HEK293 (cell line): ENCODE measurements around the gene NEGR1.

ENCODE experiments used
- CTCF ChIA-PET: fragments of 350-600 bp; formaldehyde crosslinking; extraction: SDS; loops from one replicate; lab custom pipeline; 2021; ENCODE audit warnings: antibody characterized with exemption; lab: Yijun Ruan, JAX
- POLR2A ChIA-PET: fragments of 300-600 bp; formaldehyde crosslinking; extraction: SDS; loops from one replicate; lab custom pipeline; 2020; ENCODE audit warnings: antibody characterized with exemption, inconsistent platforms; lab: Yijun Ruan, JAX
- H3K27ac ChIP-seq: fragments of 200-500 bp; sonication (Bioruptor generic); 2 replicates; pipeline ENCODE4 v1.5.1; 2014; ENCODE audit warnings: low read depth, low read length, control low read depth, inconsistent platforms; ENCODE audit errors: extremely low read depth
- H3K36me3 ChIP-seq, 2 experiments: fragments of 200-500 bp in 1 of 2; sonication (Bioruptor generic) in 1 of 2; 1 replicate in 1 of 2; 2 replicates in 1 of 2; pipeline ENCODE4 v1.5.1; 2014 to 2017; ENCODE audit warnings: inconsistent platforms in 2 of 2, low read length in 2 of 2; ENCODE audit not compliant: control insufficient read depth in 2 of 2, insufficient read depth in 1 of 2
- H3K4me1 ChIP-seq: fragments of 200-500 bp; sonication (Bioruptor generic); 2 replicates; pipeline ENCODE4 v1.5.1; 2014; ENCODE audit warnings: mild to moderate bottlenecking, low read length, inconsistent platforms; ENCODE audit not compliant: control insufficient read depth, insufficient read depth
- H3K4me3 ChIP-seq: 2 replicates; pipeline ENCODE4 v1.5.1; 2011; ENCODE audit warnings: low read depth, mild to moderate bottlenecking, control low read depth, low read length, moderate library complexity
- H3K9me3 ChIP-seq: fragments of 200-500 bp; sonication (Bioruptor generic); 2 replicates; pipeline ENCODE4 v1.5.1; 2014; ENCODE audit warnings: low read depth, low read length, inconsistent platforms; ENCODE audit not compliant: control insufficient read depth, insufficient read depth
- AEBP2 ChIP-seq: fragments of 450-650 bp; formaldehyde crosslinking; IDR thresholded peaks from 2 replicates; pipeline ENCODE4 v1.5.1; 2016; ENCODE audit warnings: missing biosample characterization, missing genetic modification characterization, borderline replicate concordance
- BCL6B ChIP-seq: fragments of 450-650 bp; formaldehyde crosslinking; IDR thresholded peaks from 2 replicates; pipeline ENCODE4 v1.5.1; 2017; ENCODE audit warnings: missing biosample characterization, missing genetic modification characterization
- HIC1 ChIP-seq: fragments of 450-650 bp; formaldehyde crosslinking; IDR thresholded peaks from 2 replicates; pipeline ENCODE4 v1.5.1; 2016; ENCODE audit warnings: missing biosample characterization, missing genetic modification characterization
- HOXC10 ChIP-seq: sonication (generic); formaldehyde crosslinking; IDR thresholded peaks from 2 replicates; pipeline ENCODE4 v1.8.1; 2023; ENCODE audit warnings: mild to moderate bottlenecking, missing genetic modification reagents
- PRDM6 ChIP-seq: fragments of 450-650 bp; formaldehyde crosslinking; IDR thresholded peaks from 2 replicates; pipeline ENCODE4 v1.5.1; 2017; ENCODE audit warnings: missing biosample characterization, missing genetic modification characterization
- YY1 ChIP-seq: fragments of 450-650 bp; formaldehyde crosslinking; IDR thresholded peaks from 2 replicates; pipeline ENCODE4 v1.5.1; 2018; ENCODE audit warnings: missing biosample characterization, missing genetic modification characterization
- YY2 ChIP-seq: fragments of 450-650 bp; formaldehyde crosslinking; IDR thresholded peaks from 2 replicates; pipeline ENCODE4 v1.5.1; 2016; ENCODE audit warnings: missing biosample characterization, missing genetic modification characterization
- ZBTB1 ChIP-seq: fragments of 450-650 bp; formaldehyde crosslinking; IDR thresholded peaks from 2 replicates; pipeline ENCODE4 v1.5.1; 2016; ENCODE audit warnings: missing biosample characterization, missing genetic modification characterization
- ZBTB10 ChIP-seq: fragments of 450-650 bp; formaldehyde crosslinking; IDR thresholded peaks from 2 replicates; pipeline ENCODE4 v1.5.1; 2016; ENCODE audit warnings: missing biosample characterization, missing genetic modification characterization
- ZNF146 ChIP-seq: fragments of 450-650 bp; formaldehyde crosslinking; IDR thresholded peaks from 2 replicates; pipeline ENCODE4 v1.5.1; 2016; ENCODE audit warnings: missing biosample characterization, missing genetic modification characterization
- ZNF148 ChIP-seq: fragments of 450-650 bp; formaldehyde crosslinking; IDR thresholded peaks from 2 replicates; pipeline ENCODE4 v1.5.0; 2017; ENCODE audit warnings: missing biosample characterization, missing genetic modification characterization, borderline replicate concordance
- ZNF155 ChIP-seq: fragments of 450-650 bp; formaldehyde crosslinking; IDR thresholded peaks from 2 replicates; pipeline ENCODE4 v1.5.1; 2016; ENCODE audit warnings: missing biosample characterization, missing genetic modification characterization
- ZNF184 ChIP-seq: fragments of 450-650 bp; IDR thresholded peaks from 2 replicates; pipeline ENCODE4 v1.5.1; 2018; ENCODE audit warnings: missing biosample characterization, mild to moderate bottlenecking, missing genetic modification characterization
- ZNF221 ChIP-seq: fragments of 450-650 bp; formaldehyde crosslinking; IDR thresholded peaks from 2 replicates; pipeline ENCODE4 v1.5.1; 2017; ENCODE audit warnings: missing biosample characterization, missing genetic modification characterization, borderline replicate concordance
- ZNF23 ChIP-seq: fragments of 450-650 bp; formaldehyde crosslinking; IDR thresholded peaks from 2 replicates; pipeline ENCODE4 v1.5.1; 2016; ENCODE audit warnings: missing biosample characterization, missing genetic modification characterization, borderline replicate concordance
- ZNF433 ChIP-seq: fragments of 450-650 bp; formaldehyde crosslinking; IDR thresholded peaks from 2 replicates; pipeline ENCODE4 v1.5.1; 2016; ENCODE audit warnings: missing biosample characterization, missing genetic modification characterization, low read depth
- ZNF501 ChIP-seq: fragments of 450-650 bp; formaldehyde crosslinking; IDR thresholded peaks from 2 replicates; pipeline ENCODE4 v1.5.1; 2016; ENCODE audit warnings: missing biosample characterization, missing genetic modification characterization
- ZNF571 ChIP-seq: fragments of 450-650 bp; formaldehyde crosslinking; IDR thresholded peaks from 2 replicates; pipeline ENCODE4 v1.5.0; 2017; ENCODE audit warnings: missing biosample characterization, missing genetic modification characterization
- ZNF580 ChIP-seq: fragments of 450-650 bp; formaldehyde crosslinking; IDR thresholded peaks from 2 replicates; pipeline ENCODE4 v1.5.1; 2016; ENCODE audit warnings: missing biosample characterization, missing genetic modification characterization
- ZNF791 ChIP-seq: fragments of 450-650 bp; formaldehyde crosslinking; IDR thresholded peaks from 2 replicates; pipeline ENCODE4 v1.5.1; 2016; ENCODE audit warnings: missing biosample characterization, missing genetic modification characterization

Gene NEGR1

GRCh38 chr1:71733121-71733520 lies 549.2 kb downstream of the NEGR1 start (continued):
- TF ChIP-seq ZBTB10 (tag by site-specific recombination) (no peak), ZNF571 (tag by site-specific recombination) (no peak), ZNF580 (no peak), ZNF791 (no peak), HOXC10 (no peak), BCL6B (tag by site-specific recombination) (no peak), PRDM6 (tag by site-specific recombination) (no peak)

GRCh38 chr1:71721532-71721931 lies 560.8 kb downstream of the NEGR1 start:
- Histone ChIP-seq H3K36me3 (no peaks in the 10 kb centered on the region), H3K4me1 (no peaks in the 10 kb centered on the region), H3K27ac (no peak overlapping the region), H3K4me3 (no peak overlapping the region), H3K9me3 (no peaks in the 10 kb centered on the region)
- CTCF ChIA-PET = interaction anchor here (0.6 kb wide), 1 partner anchor 72 kb away, joined by 3 read pairs; no protein-coding TSS in a partner anchor
- no peak for TF ChIP-seq ZBTB1 (tag by site-specific recombination)
- POLR2A ChIA-PET = no interaction called here

GRCh38 chr1:71719330-71719729 lies 563.0 kb downstream of the NEGR1 start:
- no peak overlapping the region for H3K4me3 ChIP-seq
- H3K27ac ChIP-seq = no peak overlapping the region
- no peaks in the 10 kb centered on the region for H3K9me3 ChIP-seq
- TF ChIP-seq ZNF221 (tag by site-specific recombination) = no peak
- TF ChIP-seq ZNF148 (tag by site-specific recombination) = no peak
- TF ChIP-seq ZNF155 (tag by site-specific recombination) = no peak
- no peak for TF ChIP-seq ZNF23
- TF ChIP-seq ZNF184 (tag by site-specific recombination) = no peak
- TF ChIP-seq YY2 (tag by site-specific recombination) = no peak
- no peak for TF ChIP-seq ZNF501 (tag by site-specific recombination)
- TF ChIP-seq HIC1 = no peak
- no peak for TF ChIP-seq ZNF146 (tag by site-specific recombination)
- no peak for TF ChIP-seq AEBP2 (tag by site-specific recombination)
- TF ChIP-seq YY1 = no peak
- TF ChIP-seq ZNF433 (tag by site-specific recombination) = no peak
- H3K36me3 ChIP-seq = no peaks in the 10 kb centered on the region
- POLR2A ChIA-PET = no interaction called here
- H3K4me1 ChIP-seq = no peaks in the 10 kb centered on the region
- CTCF ChIA-PET = no interaction called here
